OCI-LY1 (cell line): Measurements from ENCODE around the gene IL22RA2.

Source experiments
- H2AFZ ChIP-seq: fragments of 200-600 bp; sonication (generic), shearing (Covaris generic); 2 replicates; pipeline ENCODE4 v1.6.0; 2014; ENCODE audit warnings: antibody characterized with exemption, mild to moderate bottlenecking, low read length
- H3F3A ChIP-seq: fragments of 200-600 bp; sonication (generic), shearing (Covaris generic); 2 replicates; pipeline ENCODE4 v1.6.0; 2014; ENCODE audit warnings: mild to moderate bottlenecking, antibody characterized with exemption, low read length, moderate library complexity; ENCODE audit not compliant: insufficient read depth
- H3K27ac ChIP-seq: fragments of 200-600 bp; sonication (generic); 2 replicates; pipeline ENCODE4 v1.5.1; 2014; ENCODE audit warnings: low read length, mixed run types, mild to moderate bottlenecking, low read depth; ENCODE audit not compliant: poor library complexity, severe bottlenecking
- H3K27me3 ChIP-seq: fragments of 200-600 bp; sonication (generic); 2 replicates; pipeline ENCODE4 v1.6.0; 2014; ENCODE audit warnings: antibody characterized with exemption, mild to moderate bottlenecking, low read length, moderate library complexity; ENCODE audit not compliant: insufficient read depth
- H3K36me3 ChIP-seq: fragments of 200-600 bp; sonication (generic); 2 replicates; pipeline ENCODE4 v1.6.1; 2014; ENCODE audit warnings: mild to moderate bottlenecking, antibody characterized with exemption, low read length, moderate library complexity, mixed read lengths; ENCODE audit not compliant: insufficient read depth
- H3K4me1 ChIP-seq: fragments of 200-600 bp; sonication (generic); 2 replicates; pipeline ENCODE4 v1.5.1; 2014; ENCODE audit warnings: mild to moderate bottlenecking, low read length, moderate library complexity; ENCODE audit not compliant: insufficient read depth, severe bottlenecking
- H3K4me2 ChIP-seq: fragments of 200-600 bp; sonication (generic), shearing (Covaris generic); 2 replicates; pipeline ENCODE4 v1.6.1; 2014; ENCODE audit warnings: low read length
- H3K4me3 ChIP-seq: fragments of 200-600 bp; sonication (generic); 2 replicates; pipeline ENCODE4 v1.5.1; 2014; ENCODE audit warnings: low read length, low read depth, mild to moderate bottlenecking, mixed read lengths; ENCODE audit not compliant: poor library complexity, severe bottlenecking
- H3K79me2 ChIP-seq: fragments of 200-600 bp; shearing (Covaris generic); 2 replicates; pipeline ENCODE4 v1.6.1; 2016; ENCODE audit warnings: mixed run types, low read length, mixed read lengths; ENCODE audit not compliant: insufficient read depth
- H3K9ac ChIP-seq: fragments of 200-600 bp; sonication (generic), shearing (Covaris generic); 2 replicates; pipeline ENCODE4 v1.6.1; 2014; ENCODE audit warnings: mild to moderate bottlenecking, low read length, mixed read lengths
- H3K9me2 ChIP-seq: fragments of 200-600 bp; sonication (generic), shearing (Covaris generic); 2 replicates; pipeline ENCODE4 v1.6.1; 2014; ENCODE audit warnings: low read depth, mild to moderate bottlenecking, low read length, mixed read lengths
- H3K9me3 ChIP-seq: fragments of 200-600 bp; shearing (Covaris generic); 2 replicates; pipeline ENCODE4 v1.6.1; 2014; ENCODE audit warnings: low read length, mixed read lengths
- H4K20me1 ChIP-seq: fragments of 200-600 bp; sonication (generic), shearing (Covaris generic); 2 replicates; pipeline ENCODE4 v1.6.0; 2016; ENCODE audit warnings: mild to moderate bottlenecking, low read length; ENCODE audit not compliant: insufficient read depth
- EZH2 ChIP-seq: fragments of 200-600 bp; sonication (generic), shearing (Covaris generic); IDR thresholded peaks from 2 replicates; pipeline ENCODE4 v1.8.0; 2017; ENCODE audit warnings: borderline replicate concordance, mixed run types, mild to moderate bottlenecking, antibody characterized with exemption, low read length, moderate library complexity, mixed read lengths
- TF ChIP-seq, protein P1 (sequence below): fragments of 200-600 bp; sonication (generic), shearing (Covaris generic); IDR thresholded peaks from 2 replicates; pipeline ENCODE4 v1.5.1; 2017; ENCODE audit warnings: mild to moderate bottlenecking, antibody characterized with exemption, low read length, moderate library complexity, mixed read lengths

Gene IL22RA2

DNA sequence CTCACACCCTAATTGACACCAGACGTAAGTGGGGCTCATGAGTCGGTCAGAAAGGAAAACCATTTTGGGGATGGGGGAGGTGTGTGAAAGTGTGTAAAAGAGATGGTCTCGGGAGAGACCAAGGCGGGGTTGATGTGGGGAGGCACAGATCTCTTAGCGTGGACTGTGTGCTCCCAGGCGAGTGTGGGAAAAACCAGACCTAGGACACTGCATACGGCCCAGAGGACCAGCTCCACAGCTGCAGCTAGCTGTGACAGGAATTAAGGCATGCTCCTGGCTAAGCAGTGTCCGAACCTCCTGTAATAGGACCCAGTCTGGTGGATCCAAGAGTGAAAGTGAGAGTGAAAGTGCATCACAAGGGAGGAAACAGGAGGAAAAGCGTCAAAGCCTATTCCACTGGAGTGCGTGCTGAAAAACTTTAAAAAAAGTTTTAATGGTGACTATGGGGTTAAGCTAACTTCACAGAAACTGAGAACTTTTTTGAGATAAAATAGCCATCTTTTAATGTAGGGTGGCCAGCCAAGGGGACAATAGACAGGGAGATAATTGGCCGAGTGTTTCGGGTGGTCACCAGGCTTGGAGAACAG lies 9.6 kb downstream of the IL22RA2 start:
- H3F3A ChIP-seq = no peaks in the 10 kb centered on the region
- no peak overlapping the region for H3K4me2 ChIP-seq
- no peaks in the 10 kb centered on the region; the same call in 1 of the 2 replicates for H3K27me3 ChIP-seq
- no peak for TF ChIP-seq EZH2
- no peaks in the 10 kb centered on the region for H4K20me1 ChIP-seq
- no peaks in the 10 kb centered on the region for H3K4me1 ChIP-seq
- H3K36me3 ChIP-seq = no peaks in the 10 kb centered on the region
- no peak overlapping the region for H3K27ac ChIP-seq
- no peak overlapping the region for H3K4me3 ChIP-seq
- H3K9me2 ChIP-seq = no peaks in the 10 kb centered on the region
- H3K9me3 ChIP-seq = no peaks in the 10 kb centered on the region
- no peaks in the 10 kb centered on the region for H3K79me2 ChIP-seq
- no peak overlapping the region for H3K9ac ChIP-seq
- H2AFZ ChIP-seq = no peak overlapping the region

DNA sequence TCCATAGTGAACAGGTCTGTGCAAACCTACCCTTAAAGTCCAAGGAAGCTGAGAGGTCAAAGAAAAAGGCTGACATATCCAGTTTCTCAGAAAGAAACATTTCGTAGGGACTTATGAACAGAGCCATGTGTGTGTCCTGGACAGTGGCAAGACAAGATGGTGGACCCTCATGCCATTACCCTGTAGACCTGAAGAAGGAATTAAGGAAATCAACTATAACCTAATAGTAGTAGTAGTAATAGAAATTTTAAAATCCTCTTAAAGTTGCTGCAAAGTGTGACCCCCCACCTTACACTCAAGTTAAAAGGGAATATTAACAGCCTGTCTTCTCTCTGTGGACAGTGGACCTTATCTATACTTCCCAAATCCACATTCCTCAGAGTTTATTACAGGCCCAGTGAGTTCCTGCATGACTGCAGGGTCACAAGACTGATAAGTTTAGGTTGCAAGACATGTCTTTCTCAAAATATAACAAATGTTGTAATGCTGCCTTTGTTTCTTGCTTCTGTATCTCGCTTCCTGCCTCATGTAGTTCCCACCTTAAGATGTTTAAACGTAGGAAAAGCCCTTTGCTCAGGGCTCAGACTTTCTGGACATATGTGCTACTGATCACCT lies 10.6 kb downstream of the IL22RA2 start:
- Histone ChIP-seq H3K27me3 (no peaks in the 10 kb centered on the region; the same call in 1 of the 2 replicates), H4K20me1 (no peaks in the 10 kb centered on the region), H3F3A (no peaks in the 10 kb centered on the region), H2AFZ (no peak overlapping the region), H3K36me3 (no peaks in the 10 kb centered on the region), H3K27ac (no peak overlapping the region), H3K4me1 (no peaks in the 10 kb centered on the region), H3K4me3 (no peak overlapping the region), H3K4me2 (no peak overlapping the region), H3K9ac (no peak overlapping the region), H3K9me2 (no peaks in the 10 kb centered on the region), H3K9me3 (no peaks in the 10 kb centered on the region), H3K79me2 (no peaks in the 10 kb centered on the region)
- TF ChIP-seq EZH2 = no peak
- TF ChIP-seq, protein P1, sequence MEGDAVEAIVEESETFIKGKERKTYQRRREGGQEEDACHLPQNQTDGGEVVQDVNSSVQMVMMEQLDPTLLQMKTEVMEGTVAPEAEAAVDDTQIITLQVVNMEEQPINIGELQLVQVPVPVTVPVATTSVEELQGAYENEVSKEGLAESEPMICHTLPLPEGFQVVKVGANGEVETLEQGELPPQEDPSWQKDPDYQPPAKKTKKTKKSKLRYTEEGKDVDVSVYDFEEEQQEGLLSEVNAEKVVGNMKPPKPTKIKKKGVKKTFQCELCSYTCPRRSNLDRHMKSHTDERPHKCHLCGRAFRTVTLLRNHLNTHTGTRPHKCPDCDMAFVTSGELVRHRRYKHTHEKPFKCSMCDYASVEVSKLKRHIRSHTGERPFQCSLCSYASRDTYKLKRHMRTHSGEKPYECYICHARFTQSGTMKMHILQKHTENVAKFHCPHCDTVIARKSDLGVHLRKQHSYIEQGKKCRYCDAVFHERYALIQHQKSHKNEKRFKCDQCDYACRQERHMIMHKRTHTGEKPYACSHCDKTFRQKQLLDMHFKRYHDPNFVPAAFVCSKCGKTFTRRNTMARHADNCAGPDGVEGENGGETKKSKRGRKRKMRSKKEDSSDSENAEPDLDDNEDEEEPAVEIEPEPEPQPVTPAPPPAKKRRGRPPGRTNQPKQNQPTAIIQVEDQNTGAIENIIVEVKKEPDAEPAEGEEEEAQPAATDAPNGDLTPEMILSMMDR = no peak

DNA sequence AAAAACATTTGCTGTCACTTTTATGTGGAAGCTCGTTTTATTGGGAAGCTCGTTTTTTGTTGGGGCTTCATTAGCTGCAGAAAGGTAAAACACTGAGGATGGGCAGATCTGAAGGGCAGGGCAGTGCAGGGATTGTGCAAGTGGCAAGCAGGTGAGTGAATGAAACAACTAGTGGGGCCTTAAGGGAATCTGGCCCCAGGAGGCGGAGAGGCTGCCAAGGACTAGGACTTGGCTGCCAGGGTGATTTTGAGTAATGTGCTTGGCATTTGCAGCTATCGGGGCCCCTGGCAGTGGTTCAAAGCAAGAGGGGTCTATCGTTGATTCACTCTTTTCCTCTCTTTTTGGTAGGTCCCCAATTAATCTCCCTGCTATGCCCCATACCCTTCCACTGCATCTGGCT lies 11.5 kb downstream of the IL22RA2 start:
- Histone ChIP-seq H3F3A (no peaks in the 10 kb centered on the region), H3K9ac (no peak overlapping the region), H3K4me2 (no peak overlapping the region), H3K9me3 (no peaks in the 10 kb centered on the region), H3K4me1 (no peaks in the 10 kb centered on the region), H3K27ac (no peak overlapping the region), H4K20me1 (no peaks in the 10 kb centered on the region), H3K4me3 (no peak overlapping the region), H3K27me3 (no peaks in the 10 kb centered on the region; the same call in 1 of the 2 replicates), H2AFZ (no peak overlapping the region), H3K9me2 (no peaks in the 10 kb centered on the region), H3K36me3 (no peaks in the 10 kb centered on the region), H3K79me2 (no peaks in the 10 kb centered on the region)
- TF ChIP-seq, protein P1 = no peak
- TF ChIP-seq EZH2 = no peak

DNA sequence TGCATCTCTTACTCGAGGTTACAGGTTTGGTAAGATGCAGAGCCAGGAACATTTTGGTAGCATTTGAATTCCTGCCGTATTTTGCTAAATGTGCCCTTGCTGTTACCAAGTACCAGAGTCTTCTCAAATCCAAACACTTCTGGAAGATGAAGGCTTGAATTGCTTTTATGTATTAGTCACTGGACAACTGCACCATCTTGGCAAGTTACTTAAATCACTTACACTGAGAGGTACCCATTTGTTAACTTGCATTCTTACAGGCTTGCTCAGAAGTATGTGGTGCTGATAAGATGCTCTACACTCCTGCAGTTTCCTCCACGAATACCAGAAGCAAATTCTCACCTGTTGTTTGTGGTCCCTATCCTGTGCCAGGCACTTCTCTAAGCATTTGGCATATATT lies 12.7 kb downstream of the IL22RA2 start:
- H2AFZ ChIP-seq = no peak overlapping the region
- no peaks in the 10 kb centered on the region for H3K9me3 ChIP-seq
- no peaks in the 10 kb centered on the region for H4K20me1 ChIP-seq
- no peak overlapping the region for H3K4me3 ChIP-seq
- no peak overlapping the region for H3K27ac ChIP-seq
- H3K36me3 ChIP-seq = no peaks in the 10 kb centered on the region
- no peaks in the 10 kb centered on the region for H3F3A ChIP-seq
- no peaks in the 10 kb centered on the region for H3K79me2 ChIP-seq
- H3K27me3 ChIP-seq = no peaks in the 10 kb centered on the region; the same call in 1 of the 2 replicates
- no peak overlapping the region for H3K9ac ChIP-seq
- no peaks in the 10 kb centered on the region for H3K9me2 ChIP-seq
- TF ChIP-seq EZH2 = no peak
- TF ChIP-seq, protein P1 = no peak
- H3K4me1 ChIP-seq = no peaks in the 10 kb centered on the region
- no peak overlapping the region for H3K4me2 ChIP-seq
